Neural crest cell (in vitro differentiated cells): Measurements from ENCODE around the gene CHN2. TPM values are rescaled to one million over a fixed set of nuclear protein-coding genes. Genes with fewer than 3 reads are reported as not detected.

Experiments
- DNase-seq: peaks from one replicate; pipeline ENCODE4 v3.0.0; 2021; ENCODE audit warnings: low read depth, mixed read lengths, low spot score
- H3K27ac Mint-ChIP-seq: one replicate; pipeline ENCODE4 v1.8.0; 2021; ENCODE audit warnings: mild to moderate bottlenecking, mixed read lengths; ENCODE audit not compliant: unreplicated experiment
- H3K27me3 Mint-ChIP-seq: 2 replicates; pipeline ENCODE4 v1.8.0; 2021; ENCODE audit warnings: low read depth, mild to moderate bottlenecking, mixed read lengths
- H3K36me3 Mint-ChIP-seq: 2 replicates; pipeline ENCODE4 v1.8.0; 2021; ENCODE audit warnings: low read depth, mild to moderate bottlenecking, mixed read lengths
- H3K4me1 Mint-ChIP-seq: 2 replicates; pipeline ENCODE4 v1.8.0; 2021; ENCODE audit warnings: mixed read lengths
- H3K4me3 Mint-ChIP-seq: one replicate; pipeline ENCODE4 v1.8.0; 2021; ENCODE audit warnings: mild to moderate bottlenecking, mixed read lengths
- H3K9me3 Mint-ChIP-seq: 2 replicates; pipeline ENCODE4 v1.8.0; 2021; ENCODE audit warnings: mixed read lengths
- CTCF ChIP-seq: fragments of 200-600 bp; sonication (generic); conservative IDR thresholded peaks from 2 replicates; pipeline ENCODE4 v1.5.0; 2021; ENCODE audit warnings: antibody characterized with exemption, mild to moderate bottlenecking
- total RNA-seq: library from RNA; stranded (reverse); gene quantifications from 2 replicates; pipeline ENCODE4 v1.2.1, GENCODE V29; 2021

CHN2 gene
- total RNA-seq, 1 donor from 2014 or later = 15.4 TPM

GRCh38 chr7:29367784-29368183 is 173.2 kb downstream of the CHN2 start:
- H3K9me3 Mint-ChIP-seq = no peaks in the 10 kb centered on the region
- H3K4me3 Mint-ChIP-seq = no peak overlapping the region
- H3K27me3 Mint-ChIP-seq = no peaks in the 10 kb centered on the region
- DNase-seq = no peak
- peaks cover 2% of the 10 kb centered on the region for H3K36me3 Mint-ChIP-seq
- no peaks in the 10 kb centered on the region for H3K4me1 Mint-ChIP-seq
- no peak for TF ChIP-seq CTCF
- H3K27ac Mint-ChIP-seq = no peak overlapping the region

GRCh38 chr7:29369909-29370488 is 175.4 kb downstream of the CHN2 start:
- Mint-ChIP-seq H3K27me3 (no peaks in the 10 kb centered on the region), H3K36me3 (peaks cover 2% of the 10 kb centered on the region), H3K9me3 (no peaks in the 10 kb centered on the region), H3K4me3 (no peak overlapping the region), H3K27ac (no peak overlapping the region), H3K4me1 (no peaks in the 10 kb centered on the region)
- DNase-seq = no peak
- no peak for TF ChIP-seq CTCF

GRCh38 chr7:29370531-29371314 is 176.1 kb downstream of the CHN2 start:
- no peaks in the 10 kb centered on the region for H3K9me3 Mint-ChIP-seq
- H3K4me3 Mint-ChIP-seq = no peak overlapping the region
- no peaks in the 10 kb centered on the region for H3K27me3 Mint-ChIP-seq
- TF ChIP-seq CTCF = no peak
- H3K27ac Mint-ChIP-seq = no peak overlapping the region
- peaks cover 2% of the 10 kb centered on the region for H3K36me3 Mint-ChIP-seq
- H3K4me1 Mint-ChIP-seq = no peaks in the 10 kb centered on the region
- DNase-seq = no peak

- H3K9me3 Mint-ChIP-seq = no peaks in the 10 kb centered on the region
- no peak for DNase-seq
- TF ChIP-seq CTCF = no peak
- no peak overlapping the region for H3K27ac Mint-ChIP-seq
- H3K4me3 Mint-ChIP-seq = no peak overlapping the region
- peaks cover 3% of the 10 kb centered on the region for H3K36me3 Mint-ChIP-seq
- no peaks in the 10 kb centered on the region for H3K4me1 Mint-ChIP-seq
- no peaks in the 10 kb centered on the region for H3K27me3 Mint-ChIP-seq
Measured at GRCh38 chr7:29371472-29371871, 176.9 kb downstream of the CHN2 start.

GRCh38 chr7:29372351-29373090 is 177.9 kb downstream of the CHN2 start:
- H3K27ac Mint-ChIP-seq = no peak overlapping the region
- H3K4me1 Mint-ChIP-seq = no peaks in the 10 kb centered on the region
- no peak for TF ChIP-seq CTCF
- DNase-seq = no peak
- H3K36me3 Mint-ChIP-seq = peaks cover 6% of the 10 kb centered on the region
- H3K27me3 Mint-ChIP-seq = no peaks in the 10 kb centered on the region
- no peaks in the 10 kb centered on the region for H3K9me3 Mint-ChIP-seq
- no peak overlapping the region for H3K4me3 Mint-ChIP-seq
